Neural progenitor cell (in vitro differentiated cells): Measurements from ENCODE around the gene SLTM. TPM values are rescaled to one million over a fixed set of nuclear protein-coding genes. Genes with fewer than 3 reads are reported as not detected.

Source experiments
- DNase-seq: peaks from one replicate; pipeline ENCODE4 v3.0.0-alpha.2; 2016; ENCODE audit warnings: low spot score
- H2AFZ ChIP-seq: fragments of 200-600 bp; sonication (generic); replicated peaks from 2 replicates; pipeline ENCODE4 v1.6.1; 2016; ENCODE audit warnings: antibody characterized with exemption
- H3F3A ChIP-seq: fragments of 200-600 bp; sonication (generic); 2 replicates; pipeline ENCODE4 v1.6.1; 2016; ENCODE audit warnings: antibody characterized with exemption, low read depth
- H3K27ac ChIP-seq: fragments of 200-600 bp; sonication (generic); 2 replicates; pipeline ENCODE4 v1.5.1; 2016; ENCODE audit warnings: mild to moderate bottlenecking
- H3K27me3 ChIP-seq: fragments of 200-600 bp; sonication (generic); 2 replicates; pipeline ENCODE4 v1.6.1; 2016; ENCODE audit warnings: mild to moderate bottlenecking, moderate library complexity
- H3K36me3 ChIP-seq: fragments of 200-600 bp; sonication (generic); 2 replicates; pipeline ENCODE4 v1.5.1; 2016
- H3K4me1 ChIP-seq: fragments of 200-600 bp; sonication (generic); 2 replicates; pipeline ENCODE4 v1.6.1; 2016; ENCODE audit warnings: mixed run types
- H3K4me2 ChIP-seq: fragments of 200-600 bp; sonication (generic); 2 replicates; pipeline ENCODE4 v1.6.1; 2016
- H3K4me3 ChIP-seq: fragments of 200-600 bp; sonication (generic); 2 replicates; pipeline ENCODE4 v1.5.1; 2016
- H3K79me2 ChIP-seq: fragments of 200-600 bp; sonication (generic); 2 replicates; pipeline ENCODE4 v1.6.1; 2016; ENCODE audit warnings: low read depth
- H3K9ac ChIP-seq: fragments of 200-600 bp; sonication (generic); 2 replicates; pipeline ENCODE4 v1.6.1; 2016
- H3K9me3 ChIP-seq: fragments of 200-600 bp; sonication (generic); 2 replicates; pipeline ENCODE4 v1.5.1; 2016; ENCODE audit warnings: low read depth
- H4K20me1 ChIP-seq: fragments of 200-600 bp; sonication (generic); 2 replicates; pipeline ENCODE4 v1.6.1; 2016; ENCODE audit warnings: low read depth
- H3K27ac Mint-ChIP-seq: 3 replicates; pipeline ENCODE4 v1.8.0; 2021; ENCODE audit warnings: mixed read lengths
- H3K27me3 Mint-ChIP-seq: 2 replicates; pipeline ENCODE4 v1.8.0; 2022; ENCODE audit warnings: low read depth, mild to moderate bottlenecking, inconsistent platforms, moderate library complexity, mixed read lengths; ENCODE audit not compliant: insufficient read depth
- H3K36me3 Mint-ChIP-seq: 3 replicates; pipeline ENCODE4 v1.8.0; 2021; ENCODE audit warnings: mixed read lengths
- H3K4me1 Mint-ChIP-seq: 3 replicates; pipeline ENCODE4 v1.8.0; 2021; ENCODE audit warnings: mixed read lengths
- H3K4me3 Mint-ChIP-seq: 3 replicates; pipeline ENCODE4 v1.8.0; 2021; ENCODE audit warnings: mild to moderate bottlenecking, moderate library complexity, mixed read lengths
- H3K9me3 Mint-ChIP-seq: 3 replicates; pipeline ENCODE4 v1.8.0; 2020; ENCODE audit warnings: mixed read lengths
- CTCF ChIP-seq: fragments of 200-600 bp; sonication (generic); IDR thresholded peaks from 2 replicates; pipeline ENCODE4 v1.5.1; 2017; ENCODE audit warnings: antibody characterized with exemption, mild to moderate bottlenecking
- EZH2 ChIP-seq: fragments of 200-600 bp; sonication (generic); IDR thresholded peaks from 2 replicates; pipeline ENCODE4 v1.6.1; 2017; ENCODE audit warnings: antibody characterized with exemption, mild to moderate bottlenecking, moderate library complexity
- EZH2phosphoT487 ChIP-seq: fragments of 200-600 bp; sonication (generic); IDR thresholded peaks from 2 replicates; pipeline ENCODE4 v1.6.1; 2017; ENCODE audit warnings: antibody characterized with exemption
- total RNA-seq: library from RNA; depleted of rRNA; stranded (reverse); fragments of >200 nt; gene quantifications from 2 replicates; pipeline ENCODE4 v1.2.3, GENCODE V29; 2015; ENCODE audit warnings: low replicate concordance

Gene SLTM
- total RNA-seq, 1 donor from 2014 or later = 152 TPM

DNA sequence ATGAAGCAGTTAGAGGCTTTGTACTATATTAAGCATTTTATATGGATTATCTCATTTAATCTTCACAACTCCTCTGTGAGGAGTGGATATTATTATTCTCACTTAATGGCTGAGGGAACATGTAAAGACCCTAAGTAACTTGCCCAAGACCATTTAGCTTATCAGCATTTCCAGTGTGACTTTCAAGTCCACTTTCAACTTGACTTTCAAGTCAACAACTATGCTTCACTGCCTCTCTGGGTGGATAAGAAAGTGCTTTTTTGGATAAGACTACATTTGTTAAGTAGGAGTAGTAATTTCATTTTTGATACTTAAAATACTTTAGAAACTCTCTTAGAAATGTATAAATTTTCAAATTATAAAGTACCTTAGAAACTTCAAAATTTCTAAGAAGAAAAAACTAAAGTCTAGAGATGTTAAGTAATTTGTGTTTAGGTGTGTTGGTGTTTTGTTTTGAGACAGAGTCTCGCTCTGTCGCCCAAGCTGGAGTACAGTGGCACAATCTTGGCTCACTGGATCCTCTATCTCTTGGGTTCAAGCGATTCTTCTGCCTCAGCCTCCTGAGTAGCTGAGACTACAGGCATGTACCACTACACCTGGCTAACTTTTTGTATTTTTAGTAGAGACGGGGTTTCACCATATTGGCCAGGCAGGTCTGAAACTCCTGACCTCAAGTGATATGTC lies 90.6 kb downstream of the SLTM start:
- H3K9me3 Mint-ChIP-seq = no peaks in the 10 kb centered on the region
- Histone ChIP-seq H3K9ac (no peak overlapping the region), H3K79me2 (no peaks in the 10 kb centered on the region), H3K4me1 (no peaks in the 10 kb centered on the region), H4K20me1 (no peaks in the 10 kb centered on the region), H3K9me3 (no peaks in the 10 kb centered on the region), H3F3A (no peaks in the 10 kb centered on the region), H3K4me3 (no peak overlapping the region), H3K27ac (no peak overlapping the region), H3K36me3 (no peaks in the 10 kb centered on the region), H3K4me2 (no peak overlapping the region), H2AFZ (no peak overlapping the region), H3K27me3 (no peaks in the 10 kb centered on the region)
- no peaks in the 10 kb centered on the region for H3K27me3 Mint-ChIP-seq
- peaks cover 19% of the 10 kb centered on the region for H3K36me3 Mint-ChIP-seq
- no peaks in the 10 kb centered on the region for H3K4me1 Mint-ChIP-seq
- H3K27ac Mint-ChIP-seq = no peak overlapping the region
- no peak overlapping the region for H3K4me3 Mint-ChIP-seq
- no peak for TF ChIP-seq CTCF
- TF ChIP-seq EZH2 = no peak
- TF ChIP-seq EZH2phosphoT487 = no peak
- DNase-seq = no peak

GRCh38 chr15:58840048-58840447 lies 93.4 kb downstream of the SLTM start:
- Mint-ChIP-seq H3K4me1 (no peaks in the 10 kb centered on the region), H3K4me3 (no peak overlapping the region), H3K27me3 (no peaks in the 10 kb centered on the region), H3K36me3 (peaks cover 9% of the 10 kb centered on the region), H3K9me3 (no peaks in the 10 kb centered on the region), H3K27ac (no peak overlapping the region)
- Histone ChIP-seq H3K79me2 (no peaks in the 10 kb centered on the region), H3K4me2 (no peak overlapping the region), H3K27ac (no peak overlapping the region), H3K27me3 (no peaks in the 10 kb centered on the region), H3K9ac (no peak overlapping the region), H3K4me3 (no peak overlapping the region), H3K9me3 (no peaks in the 10 kb centered on the region), H3K36me3 (no peaks in the 10 kb centered on the region), H3K4me1 (peaks cover under 1% of the 10 kb centered on the region), H2AFZ (no peak overlapping the region), H3F3A (no peaks in the 10 kb centered on the region), H4K20me1 (no peaks in the 10 kb centered on the region)
- DNase-seq = no peak
- TF ChIP-seq CTCF (no peak), EZH2phosphoT487 (no peak), EZH2 (no peak)

- no peaks in the 10 kb centered on the region for H3K36me3 ChIP-seq
- DNase-seq = no peak
Observed at GRCh38 chr15:58839485-58839884, 94.0 kb downstream of the SLTM start.

More at GRCh38 chr15:58839485-58839884, 94.0 kb downstream of the SLTM start:
- Histone ChIP-seq H3K27me3 (no peaks in the 10 kb centered on the region), H3K4me3 (no peak overlapping the region), H3K27ac (no peak overlapping the region), H2AFZ (no peak overlapping the region), H3K9ac (no peak overlapping the region), H4K20me1 (no peaks in the 10 kb centered on the region), H3K9me3 (no peaks in the 10 kb centered on the region), H3K79me2 (no peaks in the 10 kb centered on the region), H3F3A (peaks cover 5% of the 10 kb centered on the region), H3K4me2 (no peak overlapping the region), H3K4me1 (peaks cover 6% of the 10 kb centered on the region)
- H3K27me3 Mint-ChIP-seq = no peaks in the 10 kb centered on the region
- no peak overlapping the region for H3K4me3 Mint-ChIP-seq
- H3K9me3 Mint-ChIP-seq = no peaks in the 10 kb centered on the region
- H3K36me3 Mint-ChIP-seq = peaks cover 9% of the 10 kb centered on the region
- TF ChIP-seq EZH2phosphoT487 (no peak), CTCF (peak; percentile 34)
- no peaks in the 10 kb centered on the region for H3K4me1 Mint-ChIP-seq
- H3K27ac Mint-ChIP-seq = no peak overlapping the region
